Erythroblast (primary cell): ENCODE measurements around the gene TMEM203.

ENCODE experiments used
- GATA1 ChIP-seq: IDR thresholded peaks from 2 replicates; pipeline ENCODE4 v1.6.1; 2011; ENCODE audit warnings: low read depth, mild to moderate bottlenecking, control low read depth, low read length, moderate library complexity
- POLR2A ChIP-seq: IDR thresholded peaks from 2 replicates; pipeline ENCODE4 v1.6.1; 2011; ENCODE audit warnings: mild to moderate bottlenecking, low read length

DNA sequence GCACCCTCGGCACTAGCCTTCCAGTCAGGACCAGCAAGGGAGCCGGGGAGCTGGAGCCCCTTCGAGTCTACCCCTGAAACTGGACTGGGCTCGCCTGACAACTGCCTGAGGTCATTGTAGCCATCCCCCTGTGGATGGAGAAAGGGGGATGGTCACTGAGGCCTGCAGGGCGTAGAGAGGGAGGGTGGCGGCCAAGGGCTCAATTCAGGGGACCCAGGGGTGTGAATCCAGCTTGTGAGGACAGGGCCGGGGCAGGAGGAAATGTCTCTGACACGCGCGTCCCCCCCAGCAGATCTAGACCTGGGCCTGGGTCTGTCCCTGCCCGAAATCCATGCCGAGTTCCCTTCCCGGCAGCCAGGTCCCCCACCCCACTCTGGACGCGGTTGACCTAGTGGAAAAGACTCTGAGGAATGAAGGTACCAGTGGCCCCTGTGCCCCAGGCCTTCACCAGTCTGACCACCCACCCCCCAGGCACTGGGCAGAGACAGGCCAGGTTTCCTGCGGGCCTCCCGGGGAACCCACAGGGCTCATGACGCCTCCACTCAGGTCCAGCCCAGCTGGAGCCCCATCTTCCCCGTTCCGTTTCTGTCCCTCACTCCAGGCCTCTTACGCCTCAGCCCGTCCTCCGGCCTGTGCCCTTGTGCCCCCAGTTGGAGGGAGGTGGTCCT, 26.1 kb upstream of the TMEM203 start:
- TF ChIP-seq POLR2A (no peak), GATA1 (no peak)
